HEK293 (cell line): ENCODE results near the gene RAPGEF5.

Experiments
- CTCF ChIA-PET: fragments of 350-600 bp; formaldehyde crosslinking; extraction: SDS; loops from one replicate; lab custom pipeline; 2021; ENCODE audit warnings: antibody characterized with exemption; lab: Yijun Ruan, JAX
- POLR2A ChIA-PET: fragments of 300-600 bp; formaldehyde crosslinking; extraction: SDS; loops from one replicate; lab custom pipeline; 2020; ENCODE audit warnings: antibody characterized with exemption, inconsistent platforms; lab: Yijun Ruan, JAX
- H3K27ac ChIP-seq: fragments of 200-500 bp; sonication (Bioruptor generic); 2 replicates; pipeline ENCODE4 v1.5.1; 2014; ENCODE audit warnings: low read depth, low read length, control low read depth, inconsistent platforms; ENCODE audit errors: extremely low read depth
- H3K36me3 ChIP-seq, 2 experiments: fragments of 200-500 bp in 1 of 2; sonication (Bioruptor generic) in 1 of 2; 1 replicate in 1 of 2; 2 replicates in 1 of 2; pipeline ENCODE4 v1.5.1; 2014 to 2017; ENCODE audit warnings: inconsistent platforms in 2 of 2, low read length in 2 of 2; ENCODE audit not compliant: control insufficient read depth in 2 of 2, insufficient read depth in 1 of 2
- H3K4me1 ChIP-seq: fragments of 200-500 bp; sonication (Bioruptor generic); 2 replicates; pipeline ENCODE4 v1.5.1; 2014; ENCODE audit warnings: mild to moderate bottlenecking, low read length, inconsistent platforms; ENCODE audit not compliant: control insufficient read depth, insufficient read depth
- H3K4me3 ChIP-seq: 2 replicates; pipeline ENCODE4 v1.5.1; 2011; ENCODE audit warnings: low read depth, mild to moderate bottlenecking, control low read depth, low read length, moderate library complexity
- H3K9me3 ChIP-seq: fragments of 200-500 bp; sonication (Bioruptor generic); 2 replicates; pipeline ENCODE4 v1.5.1; 2014; ENCODE audit warnings: low read depth, low read length, inconsistent platforms; ENCODE audit not compliant: control insufficient read depth, insufficient read depth
- BCL11A ChIP-seq: fragments of 450-650 bp; formaldehyde crosslinking; IDR thresholded peaks from 2 replicates; pipeline ENCODE4 v1.5.1; 2016; ENCODE audit warnings: low read depth, missing biosample characterization, missing genetic modification characterization
- KLF16 ChIP-seq: fragments of 450-650 bp; formaldehyde crosslinking; IDR thresholded peaks from 2 replicates; pipeline ENCODE4 v1.5.1; 2017; ENCODE audit warnings: missing biosample characterization, missing genetic modification characterization
- MEIS1 ChIP-seq: sonication (generic); formaldehyde crosslinking; IDR thresholded peaks from 2 replicates; pipeline ENCODE4 v1.8.1; 2022; ENCODE audit warnings: missing genetic modification reagents, mild to moderate bottlenecking, borderline replicate concordance
- MZF1 ChIP-seq: fragments of 450-650 bp; formaldehyde crosslinking; IDR thresholded peaks from 2 replicates; pipeline ENCODE4 v1.5.1; 2017; ENCODE audit warnings: missing biosample characterization, missing genetic modification characterization, borderline replicate concordance
- PBX3 ChIP-seq: sonication (generic); formaldehyde crosslinking; IDR thresholded peaks from 2 replicates; pipeline ENCODE4 v1.8.1; 2022; ENCODE audit warnings: mild to moderate bottlenecking, moderate library complexity, missing genetic modification reagents
- PRDM6 ChIP-seq: fragments of 450-650 bp; formaldehyde crosslinking; IDR thresholded peaks from 2 replicates; pipeline ENCODE4 v1.5.1; 2017; ENCODE audit warnings: missing biosample characterization, missing genetic modification characterization
- ZBTB1 ChIP-seq: fragments of 450-650 bp; formaldehyde crosslinking; IDR thresholded peaks from 2 replicates; pipeline ENCODE4 v1.5.1; 2016; ENCODE audit warnings: missing biosample characterization, missing genetic modification characterization
- ZBTB20 ChIP-seq: fragments of 450-650 bp; formaldehyde crosslinking; IDR thresholded peaks from 2 replicates; pipeline ENCODE4 v1.5.1; 2016; ENCODE audit warnings: missing biosample characterization, missing genetic modification characterization
- ZBTB21 ChIP-seq: fragments of 450-650 bp; formaldehyde crosslinking; IDR thresholded peaks from 2 replicates; pipeline ENCODE4 v1.5.1; 2017; ENCODE audit warnings: missing biosample characterization, missing genetic modification characterization
- ZBTB8A ChIP-seq: fragments of 450-650 bp; formaldehyde crosslinking; IDR thresholded peaks from 2 replicates; pipeline ENCODE4 v1.5.1; 2016; ENCODE audit warnings: missing biosample characterization, missing genetic modification characterization
- ZNF112 ChIP-seq: fragments of 450-650 bp; formaldehyde crosslinking; IDR thresholded peaks from 2 replicates; pipeline ENCODE4 v1.5.0; 2017; ENCODE audit warnings: missing biosample characterization, missing genetic modification characterization
- ZNF157 ChIP-seq: fragments of 450-650 bp; formaldehyde crosslinking; IDR thresholded peaks from 2 replicates; pipeline ENCODE4 v1.5.1; 2016; ENCODE audit warnings: missing biosample characterization, missing genetic modification characterization
- ZNF19 ChIP-seq: fragments of 450-650 bp; formaldehyde crosslinking; IDR thresholded peaks from 2 replicates; pipeline ENCODE4; 2016; ENCODE audit warnings: missing biosample characterization, missing genetic modification characterization, low read depth
- ZNF2 ChIP-seq: fragments of 450-650 bp; formaldehyde crosslinking; IDR thresholded peaks from 2 replicates; pipeline ENCODE4 v1.5.1; 2016; ENCODE audit warnings: missing biosample characterization, missing genetic modification characterization
- ZNF248 ChIP-seq: fragments of 450-650 bp; formaldehyde crosslinking; IDR thresholded peaks from 2 replicates; pipeline ENCODE4 v1.5.1; 2017; ENCODE audit warnings: missing biosample characterization, missing genetic modification characterization
- ZNF302 ChIP-seq: fragments of 450-650 bp; formaldehyde crosslinking; IDR thresholded peaks from 2 replicates; pipeline ENCODE4 v1.5.1; 2016; ENCODE audit warnings: missing biosample characterization, missing genetic modification characterization, low read depth
- ZNF341 ChIP-seq: fragments of 450-650 bp; formaldehyde crosslinking; IDR thresholded peaks from 2 replicates; pipeline ENCODE4; 2016; ENCODE audit warnings: low read depth, missing biosample characterization, missing genetic modification characterization
- ZNF398 ChIP-seq: fragments of 450-650 bp; formaldehyde crosslinking; IDR thresholded peaks from 2 replicates; pipeline ENCODE4 v1.5.1; 2017; ENCODE audit warnings: missing biosample characterization, missing genetic modification characterization
- ZNF423 ChIP-seq: fragments of 450-650 bp; formaldehyde crosslinking; IDR thresholded peaks from 2 replicates; pipeline ENCODE4 v1.5.1; 2016; ENCODE audit warnings: missing biosample characterization, missing genetic modification characterization
- ZNF449 ChIP-seq: fragments of 450-650 bp; formaldehyde crosslinking; IDR thresholded peaks from 2 replicates; pipeline ENCODE4 v1.5.1; 2017; ENCODE audit warnings: missing biosample characterization, mild to moderate bottlenecking, missing genetic modification characterization, moderate library complexity
- ZNF518A ChIP-seq: fragments of 450-650 bp; formaldehyde crosslinking; conservative IDR thresholded peaks from 2 replicates; pipeline ENCODE4 v1.5.1; 2016; ENCODE audit warnings: low read depth, missing biosample characterization, missing genetic modification characterization
- ZNF529 ChIP-seq: fragments of 450-650 bp; formaldehyde crosslinking; IDR thresholded peaks from 2 replicates; pipeline ENCODE4 v1.5.1; 2017; ENCODE audit warnings: missing genetic modification characterization, missing biosample characterization; ENCODE audit not compliant: insufficient replicate concordance
- ZNF600 ChIP-seq: fragments of 450-650 bp; formaldehyde crosslinking; IDR thresholded peaks from 2 replicates; pipeline ENCODE4 v1.5.1; 2016; ENCODE audit warnings: missing biosample characterization, missing genetic modification characterization
- ZNF623 ChIP-seq: fragments of 450-650 bp; formaldehyde crosslinking; IDR thresholded peaks from 2 replicates; pipeline ENCODE4 v1.5.1; 2016; ENCODE audit warnings: missing biosample characterization, missing genetic modification characterization
- ZNF670 ChIP-seq: fragments of 450-650 bp; formaldehyde crosslinking; IDR thresholded peaks from 2 replicates; pipeline ENCODE4 v1.5.1; 2016; ENCODE audit warnings: missing biosample characterization, missing genetic modification characterization, low read depth
- ZNF747 ChIP-seq: fragments of 450-650 bp; formaldehyde crosslinking; IDR thresholded peaks from 2 replicates; pipeline ENCODE4 v1.5.1; 2016; ENCODE audit warnings: missing biosample characterization, missing genetic modification characterization
- ZNF76 ChIP-seq: fragments of 450-650 bp; formaldehyde crosslinking; IDR thresholded peaks from 2 replicates; pipeline ENCODE4; 2016; ENCODE audit warnings: low read depth, missing biosample characterization, missing genetic modification characterization, borderline replicate concordance
- ZSCAN30 ChIP-seq: fragments of 450-650 bp; IDR thresholded peaks from 2 replicates; pipeline ENCODE4 v1.5.1; 2018; ENCODE audit warnings: missing biosample characterization, mild to moderate bottlenecking, missing genetic modification characterization, moderate library complexity

Gene RAPGEF5

GRCh38 chr7:22142572-22142971, 214.4 kb downstream of the RAPGEF5 start (continued):
- TF ChIP-seq ZNF398 (tag by site-specific recombination) = no peak
- no peak for TF ChIP-seq MZF1
- no peak for TF ChIP-seq ZBTB20 (tag by site-specific recombination)
- TF ChIP-seq ZNF747 (tag by site-specific recombination) = no peak
- no peak for TF ChIP-seq ZNF157 (tag by site-specific recombination)
- TF ChIP-seq ZNF449 (tag by site-specific recombination) = no peak
- TF ChIP-seq MEIS1 = no peak
- TF ChIP-seq KLF16 (tag by site-specific recombination) = no peak
- TF ChIP-seq ZBTB1 = no peak
- TF ChIP-seq ZNF529 (tag by site-specific recombination) = no peak
- no peak for TF ChIP-seq ZSCAN30 (tag by site-specific recombination)
- TF ChIP-seq ZNF518A (tag by site-specific recombination) = no peak
- no peak for TF ChIP-seq ZNF248 (tag by site-specific recombination)

- Histone ChIP-seq H3K4me1 (0 out of 2 replicates have a peak, but pooled peaks cover 3% of the 10 kb centered on the region), H3K4me3 (no peak overlapping the region), H3K36me3 (peaks cover 4 to 8% of the 10 kb centered on the region in 2 experiments; a peak in 1 of 3 replicates), H3K9me3 (no peaks in the 10 kb centered on the region), H3K27ac (no peak overlapping the region)
- TF ChIP-seq ZNF248 (tag by site-specific recombination) (no peak), ZNF423 (tag by site-specific recombination) (no peak), ZBTB8A (no peak), ZBTB21 (no peak), PRDM6 (tag by site-specific recombination) (no peak), ZBTB20 (tag by site-specific recombination) (no peak), ZNF670 (tag by site-specific recombination) (no peak), ZNF2 (tag by site-specific recombination) (no peak), PBX3 (CRISPR knock-in tag) (no peak), ZNF19 (tag by site-specific recombination) (no peak), BCL11A (no peak), ZNF600 (tag by site-specific recombination) (no peak), ZNF341 (tag by site-specific recombination) (no peak), ZNF112 (tag by site-specific recombination) (no peak), ZNF76 (tag by site-specific recombination) (no peak), ZNF302 (no peak), ZNF623 (tag by site-specific recombination) (no peak)
- CTCF ChIA-PET = interaction anchor here (0.9 to 1.0 kb wide), 2 partner anchors 9 to 38 kb away, joined by 3 read pairs; no protein-coding TSS in a partner anchor
- POLR2A ChIA-PET = no interaction called here
Measured at GRCh38 chr7:22141355-22141754, 215.6 kb downstream of the RAPGEF5 start.
